K562 (cell line): ENCODE measurements around the gene VPS9D1. TPM values are rescaled to one million over a fixed set of nuclear protein-coding genes. Genes with fewer than 3 reads are reported as not detected.

Experiments used
- BRCA1 ChIP-seq, 2 experiments: fragments of 450-650 bp in 1 of 2; sonication (generic) in 1 of 2; formaldehyde crosslinking in 1 of 2; IDR thresholded peaks; 2 replicates each; pipeline versions ENCODE4 v1.5.0 to v1.6.1; 2017 to 2020; ENCODE audit warnings: mild to moderate bottlenecking in 1 of 2, missing genetic modification reagents in 1 of 2
- FOSL1 ChIP-seq: fragments of 200-800 bp; sonication (Bioruptor generic); conservative IDR thresholded peaks from 2 replicates; pipeline ENCODE4 v1.6.1; 2016; ENCODE audit warnings: missing genetic modification characterization, missing compliant biosample characterization
- HES1 ChIP-seq: fragments of 450-650 bp; IDR thresholded peaks from 2 replicates; pipeline ENCODE4 v1.6.1; 2016; ENCODE audit warnings: low read depth, mild to moderate bottlenecking, moderate library complexity
- HLTF ChIP-seq: fragments of 450-650 bp; IDR thresholded peaks from 2 replicates; pipeline ENCODE4 v1.6.1; 2016
- HMGN3 ChIP-seq: IDR thresholded peaks from 2 replicates; pipeline ENCODE4 v1.6.1; 2011; ENCODE audit warnings: borderline replicate concordance, low read depth, mild to moderate bottlenecking, mixed read lengths, low read length; ENCODE audit not compliant: insufficient read length; ENCODE audit errors: extremely low read depth
- PCBP1 ChIP-seq: fragments of 200-400 bp; formaldehyde crosslinking; IDR thresholded peaks from 2 replicates; pipeline ENCODE4 v1.6.1; 2018; ENCODE audit warnings: mild to moderate bottlenecking, low read depth, low read length; ENCODE audit not compliant: poor library complexity, severe bottlenecking
- PHB2 ChIP-seq: fragments of 450-650 bp; IDR thresholded peaks from 2 replicates; pipeline ENCODE4 v1.6.1; 2017; ENCODE audit warnings: low read depth
- TAF1 ChIP-seq: IDR thresholded peaks from 2 replicates; pipeline ENCODE4 v1.6.1; 2011; ENCODE audit warnings: mild to moderate bottlenecking, low read length, moderate library complexity; ENCODE audit not compliant: insufficient read depth, control insufficient read depth, severe bottlenecking; ENCODE audit errors: extremely low read depth
- YBX1 ChIP-seq: fragments of 450-650 bp; IDR thresholded peaks from 2 replicates; pipeline ENCODE4 v1.7.1; 2016; ENCODE audit warnings: mild to moderate bottlenecking
- ZBTB43 ChIP-seq: sonication (generic); formaldehyde crosslinking; IDR thresholded peaks from 2 replicates; pipeline ENCODE4 v1.8.0; 2023; ENCODE audit warnings: mild to moderate bottlenecking, missing genetic modification reagents
- polyA plus RNA-seq, 8 experiments: library from polyadenylated mRNA; depleted of rRNA in 4 of 8; stranded (reverse) in 5 of 8; unstranded in 3 of 8; fragments of >200 nt; fragmentation: Nextera tagmentation in 2 of 8; fragmentation: Illumina TruSeq in 1 of 8; extraction: Ambion mirVana in 2 of 8; extraction: Trizol in 1 of 8; gene quantifications; 2 replicates each; pipeline versions ENCODE4 v1.2.1 to v1.2.3, GENCODE V29; 2011 to 2014; ENCODE audit warnings: inconsistent platforms in 1 of 8, missing spikeins in 1 of 8
- total RNA-seq, 7 experiments: library from RNA; depleted of rRNA in 6 of 7; stranded (reverse); fragments of >200 nt in 6 of 7; fragmentation: Illumina TruSeq in 2 of 7; extraction: Trizol in 2 of 7; gene quantifications; 2 replicates each; pipeline versions ENCODE4 v1.2.1 to v1.2.3, GENCODE V29; 2011 to 2021; ENCODE audit warnings: low replicate concordance in 1 of 7
- TF ChIP-seq, protein P1 (sequence below), 2 experiments: fragments of 450-650 bp in 1 of 2; sonication (generic) in 1 of 2; formaldehyde crosslinking in 1 of 2; IDR thresholded peaks; 2 replicates each; pipeline versions ENCODE4 v1.7.1 to v1.9.0; 2016 to 2022; ENCODE audit warnings: inconsistent platforms in 1 of 2, mild to moderate bottlenecking in 1 of 2, missing genetic modification reagents in 1 of 2
- TF ChIP-seq, protein P2 (sequence below): fragments of 250-450 bp; sonication (Bioruptor Pico); IDR thresholded peaks from 2 replicates; pipeline ENCODE4 v1.5.0; 2020; ENCODE audit warnings: mild to moderate bottlenecking, borderline replicate concordance

Gene VPS9D1
- total and polyA plus RNA-seq, 9 of the 15 experiments (the other 6 are each of a cell fraction or from before 2014, with no cell fraction given), result 0.33 to 3.1 (median 1.1) TPM

DNA sequence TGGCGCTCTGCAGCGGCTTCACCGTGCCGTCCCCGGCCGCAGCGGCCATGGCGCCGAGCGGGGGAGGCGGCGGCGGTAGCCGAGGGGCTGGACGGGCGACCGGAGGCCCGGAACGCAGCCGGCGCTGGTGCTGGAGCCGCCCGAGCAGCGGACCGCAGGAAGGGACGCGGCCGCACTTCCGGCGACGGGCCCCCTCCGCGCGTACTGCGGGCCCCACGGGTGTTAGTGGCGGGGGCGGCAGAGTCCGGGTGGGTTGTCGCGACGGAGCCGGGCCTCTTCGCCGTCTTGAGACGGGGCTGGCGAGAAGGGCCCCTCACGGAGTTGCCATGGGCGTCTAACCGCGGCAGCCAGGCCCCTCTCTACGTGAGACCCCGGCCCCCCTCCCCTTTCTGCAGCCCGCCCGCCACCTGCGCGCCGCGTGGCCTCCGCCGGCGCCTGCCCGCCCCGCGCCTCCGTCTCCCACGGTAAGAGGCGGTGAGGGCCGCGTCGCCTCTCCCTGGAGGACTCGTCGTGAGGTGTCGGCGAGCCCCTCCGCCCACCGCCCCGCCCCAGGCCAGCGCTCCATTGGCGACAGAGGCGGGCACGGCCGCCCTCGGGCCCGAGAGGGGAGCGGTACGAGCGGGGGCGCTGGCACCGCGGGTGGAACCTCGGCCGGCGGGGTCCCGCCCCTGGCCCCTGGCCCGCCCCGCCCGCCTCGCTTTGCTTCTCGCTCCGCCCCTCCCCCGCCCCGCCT, at the start of gene VPS9D1, which contains the start of gene ZNF276 (continued):
- TF ChIP-seq, protein P1, sequence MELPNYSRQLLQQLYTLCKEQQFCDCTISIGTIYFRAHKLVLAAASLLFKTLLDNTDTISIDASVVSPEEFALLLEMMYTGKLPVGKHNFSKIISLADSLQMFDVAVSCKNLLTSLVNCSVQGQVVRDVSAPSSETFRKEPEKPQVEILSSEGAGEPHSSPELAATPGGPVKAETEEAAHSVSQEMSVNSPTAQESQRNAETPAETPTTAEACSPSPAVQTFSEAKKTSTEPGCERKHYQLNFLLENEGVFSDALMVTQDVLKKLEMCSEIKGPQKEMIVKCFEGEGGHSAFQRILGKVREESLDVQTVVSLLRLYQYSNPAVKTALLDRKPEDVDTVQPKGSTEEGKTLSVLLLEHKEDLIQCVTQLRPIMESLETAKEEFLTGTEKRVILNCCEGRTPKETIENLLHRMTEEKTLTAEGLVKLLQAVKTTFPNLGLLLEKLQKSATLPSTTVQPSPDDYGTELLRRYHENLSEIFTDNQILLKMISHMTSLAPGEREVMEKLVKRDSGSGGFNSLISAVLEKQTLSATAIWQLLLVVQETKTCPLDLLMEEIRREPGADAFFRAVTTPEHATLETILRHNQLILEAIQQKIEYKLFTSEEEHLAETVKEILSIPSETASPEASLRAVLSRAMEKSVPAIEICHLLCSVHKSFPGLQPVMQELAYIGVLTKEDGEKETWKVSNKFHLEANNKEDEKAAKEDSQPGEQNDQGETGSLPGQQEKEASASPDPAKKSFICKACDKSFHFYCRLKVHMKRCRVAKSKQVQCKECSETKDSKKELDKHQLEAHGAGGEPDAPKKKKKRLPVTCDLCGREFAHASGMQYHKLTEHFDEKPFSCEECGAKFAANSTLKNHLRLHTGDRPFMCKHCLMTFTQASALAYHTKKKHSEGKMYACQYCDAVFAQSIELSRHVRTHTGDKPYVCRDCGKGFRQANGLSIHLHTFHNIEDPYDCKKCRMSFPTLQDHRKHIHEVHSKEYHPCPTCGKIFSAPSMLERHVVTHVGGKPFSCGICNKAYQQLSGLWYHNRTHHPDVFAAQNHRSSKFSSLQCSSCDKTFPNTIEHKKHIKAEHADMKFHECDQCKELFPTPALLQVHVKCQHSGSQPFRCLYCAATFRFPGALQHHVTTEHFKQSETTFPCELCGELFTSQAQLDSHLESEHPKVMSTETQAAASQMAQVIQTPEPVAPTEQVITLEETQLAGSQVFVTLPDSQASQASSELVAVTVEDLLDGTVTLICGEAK (IDR thresholded peaks at IDR 0.05), result peak; percentile 98
- TF ChIP-seq, protein P1 (CRISPR knock-in tag; IDR thresholded peaks at IDR 0.05), result no peak
- no peak for TF ChIP-seq YBX1
- TF ChIP-seq ZBTB43, result peak; percentile 69; the same call in 1 of the 2 replicates
- peak; percentile 37 for TF ChIP-seq PCBP1
- no peak for TF ChIP-seq HES1
- no peak for TF ChIP-seq PHB2
- TF ChIP-seq, protein P2, sequence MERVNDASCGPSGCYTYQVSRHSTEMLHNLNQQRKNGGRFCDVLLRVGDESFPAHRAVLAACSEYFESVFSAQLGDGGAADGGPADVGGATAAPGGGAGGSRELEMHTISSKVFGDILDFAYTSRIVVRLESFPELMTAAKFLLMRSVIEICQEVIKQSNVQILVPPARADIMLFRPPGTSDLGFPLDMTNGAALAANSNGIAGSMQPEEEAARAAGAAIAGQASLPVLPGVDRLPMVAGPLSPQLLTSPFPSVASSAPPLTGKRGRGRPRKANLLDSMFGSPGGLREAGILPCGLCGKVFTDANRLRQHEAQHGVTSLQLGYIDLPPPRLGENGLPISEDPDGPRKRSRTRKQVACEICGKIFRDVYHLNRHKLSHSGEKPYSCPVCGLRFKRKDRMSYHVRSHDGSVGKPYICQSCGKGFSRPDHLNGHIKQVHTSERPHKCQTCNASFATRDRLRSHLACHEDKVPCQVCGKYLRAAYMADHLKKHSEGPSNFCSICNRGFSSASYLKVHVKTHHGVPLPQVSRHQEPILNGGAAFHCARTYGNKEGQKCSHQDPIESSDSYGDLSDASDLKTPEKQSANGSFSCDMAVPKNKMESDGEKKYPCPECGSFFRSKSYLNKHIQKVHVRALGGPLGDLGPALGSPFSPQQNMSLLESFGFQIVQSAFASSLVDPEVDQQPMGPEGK (CRISPR knock-in tag), result no peak
- TF ChIP-seq TAF1, result peak; percentile 81
- TF ChIP-seq HMGN3, result peak; percentile 54
- TF ChIP-seq HLTF, result no peak
- TF ChIP-seq FOSL1 (tag), result no peak
- no peak for TF ChIP-seq BRCA1 (IDR thresholded peaks at IDR 0.05)
- TF ChIP-seq BRCA1 (CRISPR knock-in tag; IDR thresholded peaks at IDR 0.05), result no peak
